A673 (cell line): ENCODE results near the gene TCF12. TPM values are rescaled to one million over a fixed set of nuclear protein-coding genes. Genes with fewer than 3 reads are reported as not detected.

Experiments used
- BruUV-seq: library from RNA; stranded (reverse); fragments of 400-500 nt; replicated peaks from 2 replicates; lab custom pipeline; 2021; lab: Mats Ljungman, UMichigan
- CTCF ChIA-PET: fragments of 300-600 bp; sonication (Branson Sonifier 250); formaldehyde crosslinking; loops from one replicate; lab custom pipeline; 2022; ENCODE audit warnings: antibody characterized with exemption; lab: Charles Lee
- POLR2A ChIA-PET: fragments of 300-600 bp; sonication (Branson Sonifier 250); formaldehyde crosslinking; loops from one replicate; lab custom pipeline; 2022; ENCODE audit warnings: antibody characterized with exemption; ENCODE audit not compliant: low non-redundant PET; lab: Charles Lee
- DNase-seq: peaks from one replicate; pipeline ENCODE4 v3.0.0-alpha.2; 2015; ENCODE audit warnings: low spot score
- H3K27ac ChIP-seq: fragments of 200-600 bp; sonication (generic); 2 replicates; pipeline ENCODE4 v1.5.1; 2016; ENCODE audit warnings: mixed run types, low read depth, mild to moderate bottlenecking, mixed read lengths, antibody characterized with exemption, low read length; ENCODE audit not compliant: poor library complexity, severe bottlenecking
- H3K27me3 ChIP-seq: fragments of 200-600 bp; sonication (generic); replicated peaks from 2 replicates; pipeline ENCODE4 v1.6.1; 2017; ENCODE audit warnings: mixed run types, low read depth, mild to moderate bottlenecking, mixed read lengths, antibody characterized with exemption, low read length; ENCODE audit not compliant: insufficient read depth, poor library complexity
- H3K36me3 ChIP-seq: fragments of 200-600 bp; sonication (generic); 2 replicates; pipeline ENCODE4 v1.6.1; 2016; ENCODE audit warnings: mixed run types, mild to moderate bottlenecking, mixed read lengths, antibody characterized with exemption, low read length; ENCODE audit not compliant: insufficient read depth, poor library complexity, severe bottlenecking
- H3K4me1 ChIP-seq: fragments of 200-600 bp; sonication (generic); 2 replicates; pipeline ENCODE4 v1.6.1; 2017; ENCODE audit warnings: mixed run types, mild to moderate bottlenecking, mixed read lengths, antibody characterized with exemption, low read length; ENCODE audit not compliant: insufficient read depth, poor library complexity, severe bottlenecking
- H3K4me3 ChIP-seq: fragments of 200-600 bp; sonication (generic); 2 replicates; pipeline ENCODE4 v1.5.1; 2016; ENCODE audit warnings: low read depth, mixed run types, mild to moderate bottlenecking, mixed read lengths, low read length; ENCODE audit not compliant: poor library complexity, severe bottlenecking
- H3K9me3 ChIP-seq: fragments of 200-600 bp; sonication (generic); 2 replicates; pipeline ENCODE4 v1.6.1; 2016; ENCODE audit warnings: mixed run types, low read depth, mild to moderate bottlenecking, mixed read lengths, antibody characterized with exemption, low read length; ENCODE audit not compliant: poor library complexity, severe bottlenecking
- CTCF ChIP-seq: fragments of 300-800, 200-600 bp; sonication (generic); conservative IDR thresholded peaks from 2 replicates; pipeline ENCODE4 v1.5.1; 2017; ENCODE audit warnings: low read depth, mild to moderate bottlenecking, antibody characterized with exemption, low read length, moderate library complexity, mixed read lengths
- EZH2 ChIP-seq: fragments of 200-600 bp; sonication (generic); IDR thresholded peaks from 2 replicates; pipeline ENCODE4 v1.6.1; 2017; ENCODE audit warnings: borderline replicate concordance, low read depth, mild to moderate bottlenecking, mixed read lengths, antibody characterized with exemption, low read length; ENCODE audit not compliant: poor library complexity, severe bottlenecking
- intact Hi-C: fragments of 100-400 bp; cut with micrococcal nuclease; formaldehyde crosslinking; loops from one replicate; pipeline ENCODE4 v1.10.0; 2022; ENCODE audit not compliant: unreplicated experiment
- total RNA-seq: library from RNA; stranded (reverse); gene quantifications from 2 replicates; pipeline ENCODE4 v1.2.3, GENCODE V29; 2021

Gene TCF12
- total RNA-seq, 1 experiment from 2014 or later = 351 TPM

DNA sequence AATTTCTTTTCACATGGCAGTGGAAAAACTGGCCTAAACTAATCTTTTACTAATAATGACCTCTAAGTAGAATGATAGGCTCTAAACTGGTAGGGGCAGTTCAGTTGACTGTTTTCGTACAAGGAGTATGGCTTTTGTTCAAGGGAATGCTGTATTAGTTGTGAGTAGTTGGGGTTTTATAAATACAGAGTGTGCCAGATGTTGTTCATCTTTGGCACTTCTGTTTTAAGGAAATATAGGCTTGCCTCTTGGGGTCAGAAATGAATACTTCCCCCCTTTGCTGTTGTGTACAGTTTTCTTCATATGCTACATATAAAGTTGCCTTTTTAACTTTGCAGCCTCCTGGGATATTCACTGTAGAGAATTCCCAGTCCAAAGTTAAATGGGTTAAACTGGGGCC lies 276.9 kb downstream of the TCF12 start:
- no peak overlapping the region for H3K27ac ChIP-seq
- H3K4me3 ChIP-seq = no peak overlapping the region
- TF ChIP-seq EZH2 = no peak
- TF ChIP-seq CTCF = no peak
- peaks cover 39% of the 10 kb centered on the region for H3K4me1 ChIP-seq
- intact Hi-C loops = no loop called here
- POLR2A ChIA-PET = no interaction called here
- BruUV-seq = no TSS peak
- CTCF ChIA-PET = no interaction called here
- no peak for DNase-seq
- H3K27me3 ChIP-seq = no peaks in the 10 kb centered on the region
- H3K9me3 ChIP-seq = no peaks in the 10 kb centered on the region
- peaks cover 9% of the 10 kb centered on the region for H3K36me3 ChIP-seq

- ChIA-PET POLR2A (no interaction called here), CTCF (no interaction called here)
- no peaks in the 10 kb centered on the region for H3K27me3 ChIP-seq
- no peak for DNase-seq
- no peaks in the 10 kb centered on the region for H3K9me3 ChIP-seq
- H3K36me3 ChIP-seq = peaks cover 9% of the 10 kb centered on the region
- intact Hi-C loops = no loop called here
- no peak overlapping the region for H3K4me3 ChIP-seq
- H3K27ac ChIP-seq = no peak overlapping the region
- H3K4me1 ChIP-seq = peaks cover 54% of the 10 kb centered on the region
- TF ChIP-seq EZH2 = no peak
- TF ChIP-seq CTCF = no peak
- BruUV-seq = no TSS peak
Measured at GRCh38 chr15:57196865-57197264, 278.4 kb downstream of the TCF12 start.

GRCh38 chr15:57198131-57198530 lies 279.7 kb downstream of the TCF12 start:
- H3K9me3 ChIP-seq = no peaks in the 10 kb centered on the region
- H3K4me1 ChIP-seq = peaks cover 56% of the 10 kb centered on the region
- CTCF ChIA-PET = no interaction called here
- no TSS peak for BruUV-seq
- H3K27me3 ChIP-seq = no peaks in the 10 kb centered on the region
- peak; percentile 60 for DNase-seq
- H3K27ac ChIP-seq = peak overlapping the region; percentile 73
- H3K4me3 ChIP-seq = peak overlapping the region; percentile 5
- TF ChIP-seq CTCF (no peak), EZH2 (no peak)
- POLR2A ChIA-PET = interaction anchor here (0.7 kb wide), 3 partner anchors 17 to 413 kb away, joined by 3 to 4 read pairs (median 3); no protein-coding TSS in a partner anchor
- H3K36me3 ChIP-seq = peaks cover 5% of the 10 kb centered on the region
- intact Hi-C loops = no loop called here
